Measurements from ENCODE around the gene ADA.
A peak's percentile ranks its signal among the peaks of the same experiment; 100 is the strongest.

The ADA gene

GRCh38 chr20:44643154-44643519, 8.4 kb downstream of the ADA start:
- Histone ChIP-seq H3K9me3 (ENCODE audit: control insufficient read depth, insufficient read depth, low read length) (no peaks in the 10 kb centered on the region), H3K4me2 (ENCODE audit: low read length) (peak overlapping the region; percentile 87), H3K4me3 (ENCODE audit: low read length) (peak overlapping the region; percentile 55), H3K4me1 (ENCODE audit: control insufficient read depth, low read length) (peaks cover 74% of the 10 kb centered on the region), H3F3A (ENCODE audit: control insufficient read depth, insufficient read depth) (peaks cover 20% of the 10 kb centered on the region), H3K79me2 (ENCODE audit: control insufficient read depth, low read length) (peaks cover 25% of the 10 kb centered on the region), H4K20me1 (ENCODE audit: control insufficient read depth, insufficient read depth, low read depth, low read length) (no peaks in the 10 kb centered on the region), H3K9me2 (replicated peaks; ENCODE audit: control insufficient read depth, low read length) (no peaks in the 10 kb centered on the region), H3K27me3 (ENCODE audit: control insufficient read depth, low read length) (no peaks in the 10 kb centered on the region), H3K27ac (ENCODE audit: low read depth, low read length) (peak overlapping the region; percentile 95), H3K36me3 (ENCODE audit: control insufficient read depth, low read length) (peaks cover 20% of the 10 kb centered on the region)
- TF ChIP-seq, protein P1, sequence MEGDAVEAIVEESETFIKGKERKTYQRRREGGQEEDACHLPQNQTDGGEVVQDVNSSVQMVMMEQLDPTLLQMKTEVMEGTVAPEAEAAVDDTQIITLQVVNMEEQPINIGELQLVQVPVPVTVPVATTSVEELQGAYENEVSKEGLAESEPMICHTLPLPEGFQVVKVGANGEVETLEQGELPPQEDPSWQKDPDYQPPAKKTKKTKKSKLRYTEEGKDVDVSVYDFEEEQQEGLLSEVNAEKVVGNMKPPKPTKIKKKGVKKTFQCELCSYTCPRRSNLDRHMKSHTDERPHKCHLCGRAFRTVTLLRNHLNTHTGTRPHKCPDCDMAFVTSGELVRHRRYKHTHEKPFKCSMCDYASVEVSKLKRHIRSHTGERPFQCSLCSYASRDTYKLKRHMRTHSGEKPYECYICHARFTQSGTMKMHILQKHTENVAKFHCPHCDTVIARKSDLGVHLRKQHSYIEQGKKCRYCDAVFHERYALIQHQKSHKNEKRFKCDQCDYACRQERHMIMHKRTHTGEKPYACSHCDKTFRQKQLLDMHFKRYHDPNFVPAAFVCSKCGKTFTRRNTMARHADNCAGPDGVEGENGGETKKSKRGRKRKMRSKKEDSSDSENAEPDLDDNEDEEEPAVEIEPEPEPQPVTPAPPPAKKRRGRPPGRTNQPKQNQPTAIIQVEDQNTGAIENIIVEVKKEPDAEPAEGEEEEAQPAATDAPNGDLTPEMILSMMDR (IDR thresholded peaks at IDR 0.05; ENCODE audit: low read depth, low read length, poor library complexity, severe bottlenecking), result no peak
- TF ChIP-seq EZH2phosphoT487 (IDR thresholded peaks at IDR 0.05; ENCODE audit: borderline replicate concordance, low read length), result no peak

DNA sequence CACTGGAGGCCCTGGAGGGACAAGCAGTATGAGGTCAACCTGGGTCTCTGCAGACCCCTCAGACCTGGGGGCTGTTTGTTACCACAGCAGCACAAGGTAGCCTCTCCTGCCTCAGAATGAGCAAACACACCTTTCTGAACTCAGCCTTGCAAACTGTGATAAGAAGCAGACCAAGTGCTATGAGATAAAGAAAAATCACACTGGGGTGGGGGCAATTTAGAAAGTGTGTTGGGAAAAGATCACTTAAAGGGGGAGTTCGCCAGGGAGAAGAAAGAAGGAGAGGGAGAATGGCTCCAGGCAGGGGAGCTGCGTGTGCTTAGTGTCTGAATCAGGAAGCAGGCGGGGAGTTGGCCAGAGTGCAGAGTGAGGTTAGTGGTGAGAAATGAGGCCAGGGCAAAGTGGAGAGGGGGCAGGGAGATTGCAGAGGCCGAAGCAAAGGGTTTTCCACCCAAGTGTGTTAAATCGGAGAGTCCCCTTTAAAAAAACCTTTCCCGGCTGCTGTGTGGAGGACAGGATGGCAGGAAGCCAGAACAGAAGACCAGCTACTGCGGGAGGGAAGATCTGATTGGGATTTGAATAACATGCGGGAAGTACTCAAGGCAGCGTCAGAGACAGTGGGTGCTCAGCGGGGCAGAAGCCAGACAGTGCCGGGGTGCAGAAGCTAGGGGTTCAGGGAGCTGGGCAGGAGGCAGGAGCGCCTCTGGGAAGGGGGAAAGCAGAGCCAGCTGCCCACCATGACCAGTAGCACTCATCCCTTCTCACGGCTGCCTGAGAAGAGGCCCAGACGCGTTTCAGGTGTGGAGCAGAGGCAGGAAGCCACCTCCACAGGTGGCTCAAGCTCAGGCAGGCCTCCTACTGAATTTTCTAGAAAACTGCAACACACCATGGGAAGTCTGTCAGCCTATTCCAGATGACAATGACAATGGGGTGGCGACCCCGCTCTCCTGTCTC, 9.0 kb downstream of the ADA start:
- Histone ChIP-seq H3K27ac (ENCODE audit: low read depth, low read length) (peak overlapping the region; percentile 95), H3K4me3 (ENCODE audit: low read length) (peak overlapping the region; percentile 55)

DNA sequence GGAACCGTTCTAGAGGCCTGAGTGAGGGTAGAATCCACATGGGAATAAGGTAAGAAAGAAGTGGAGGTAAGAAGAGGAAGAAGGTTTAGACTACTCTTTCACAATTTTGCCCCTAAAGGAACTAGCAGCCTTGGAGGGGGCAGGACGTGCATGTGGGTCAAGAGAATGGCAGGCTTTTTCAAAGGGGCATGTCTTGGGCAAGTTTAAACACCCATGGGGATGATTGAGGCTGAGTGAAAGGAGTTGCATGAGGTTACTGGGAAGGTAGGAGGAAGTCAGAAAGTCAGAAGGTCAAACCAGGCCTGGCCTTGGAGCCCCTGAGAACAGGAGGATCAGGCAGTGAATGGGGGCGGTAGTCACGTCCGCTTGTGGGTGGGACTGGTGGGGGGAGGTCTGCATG, 10.2 kb downstream of the ADA start:
- Histone ChIP-seq H3F3A (ENCODE audit: control insufficient read depth, insufficient read depth) (peaks cover 16% of the 10 kb centered on the region), H4K20me1 (ENCODE audit: control insufficient read depth, insufficient read depth, low read depth, low read length) (no peaks in the 10 kb centered on the region), H3K4me1 (ENCODE audit: control insufficient read depth, low read length) (peaks cover 57% of the 10 kb centered on the region), H3K9me3 (ENCODE audit: control insufficient read depth, insufficient read depth, low read length) (no peaks in the 10 kb centered on the region), H3K36me3 (ENCODE audit: control insufficient read depth, low read length) (peaks cover 13% of the 10 kb centered on the region), H3K79me2 (ENCODE audit: control insufficient read depth, low read length) (peaks cover 16% of the 10 kb centered on the region), H3K4me3 (ENCODE audit: low read length) (no peak overlapping the region), H3K27me3 (ENCODE audit: control insufficient read depth, low read length) (no peaks in the 10 kb centered on the region), H3K4me2 (ENCODE audit: low read length) (no peak overlapping the region), H3K9me2 (replicated peaks; ENCODE audit: control insufficient read depth, low read length) (no peaks in the 10 kb centered on the region), H3K27ac (ENCODE audit: low read depth, low read length) (no peak overlapping the region)
- TF ChIP-seq, protein P1 (IDR thresholded peaks at IDR 0.05; ENCODE audit: low read depth, low read length, poor library complexity, severe bottlenecking), result no peak
- no peak for TF ChIP-seq EZH2phosphoT487 (IDR thresholded peaks at IDR 0.05; ENCODE audit: borderline replicate concordance, low read length)

More for the DNA sequence above, 9.0 kb downstream of the ADA start:
- H3K27me3 ChIP-seq (ENCODE audit: control insufficient read depth, low read length), result no peaks in the 10 kb centered on the region
- no peaks in the 10 kb centered on the region for H4K20me1 ChIP-seq (ENCODE audit: control insufficient read depth, insufficient read depth, low read depth, low read length)
- H3K4me1 ChIP-seq (ENCODE audit: control insufficient read depth, low read length), result peaks cover 68% of the 10 kb centered on the region
- H3K79me2 ChIP-seq (ENCODE audit: control insufficient read depth, low read length), result peaks cover 19% of the 10 kb centered on the region
- H3K9me3 ChIP-seq (ENCODE audit: control insufficient read depth, insufficient read depth, low read length), result no peaks in the 10 kb centered on the region
- H3K9me2 ChIP-seq (replicated peaks; ENCODE audit: control insufficient read depth, low read length), result no peaks in the 10 kb centered on the region
- H3F3A ChIP-seq (ENCODE audit: control insufficient read depth, insufficient read depth), result peaks cover 20% of the 10 kb centered on the region
- peak overlapping the region; percentile 87 for H3K4me2 ChIP-seq (ENCODE audit: low read length)
- peaks cover 16% of the 10 kb centered on the region for H3K36me3 ChIP-seq (ENCODE audit: control insufficient read depth, low read length)
- no peak for TF ChIP-seq EZH2phosphoT487 (IDR thresholded peaks at IDR 0.05; ENCODE audit: borderline replicate concordance, low read length)
- TF ChIP-seq, protein P1 (IDR thresholded peaks at IDR 0.05; ENCODE audit: low read depth, low read length, poor library complexity, severe bottlenecking), result peak; percentile 44

All from DOHH2 (cell line).